ENCODE results near the gene AKT3. TPM values are rescaled to one million over a fixed set of nuclear protein-coding genes. Genes with fewer than 3 reads are reported as not detected.

Gene AKT3
- total RNA-seq, 1 experiment from 2014 or later: 18.7 TPM

DNA sequence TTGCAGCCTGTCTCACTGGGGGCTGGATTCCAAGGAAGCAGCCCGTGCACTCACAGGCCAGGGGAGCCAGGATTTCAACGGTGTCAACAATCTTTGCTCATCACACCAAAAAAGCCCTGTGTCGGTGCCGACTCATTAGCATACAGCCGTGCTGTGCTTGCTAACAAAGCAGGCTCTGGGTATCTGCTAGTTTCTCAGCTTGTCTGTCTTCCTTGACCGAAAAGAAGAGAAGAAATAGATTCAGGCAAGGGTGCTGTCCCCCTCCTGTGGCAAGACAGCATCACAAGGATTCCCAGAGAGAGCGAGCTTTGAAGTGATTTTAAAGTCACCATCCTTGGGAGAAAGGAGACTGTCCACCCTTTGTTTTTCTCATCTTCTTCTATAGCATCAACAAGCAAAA, 379.5 kb downstream of the AKT3 start:
- Histone ChIP-seq H3K4me2 (ENCODE audit: low read length) (no peak overlapping the region), H3K27ac (ENCODE audit: low read length) (no peak overlapping the region), H4K20me1 (ENCODE audit: low read length) (no peaks in the 10 kb centered on the region), H3K4me1 (ENCODE audit: insufficient read depth, low read length) (no peaks in the 10 kb centered on the region), H3K27me3 (ENCODE audit: low read length) (no peaks in the 10 kb centered on the region), H3F3A (ENCODE audit: low read length, unreplicated experiment) (no peaks in the 10 kb centered on the region), H3K4me3 (ENCODE audit: low read length) (no peak overlapping the region), H3K9ac (ENCODE audit: low read length) (no peak overlapping the region), H3K79me2 (ENCODE audit: low read length) (no peaks in the 10 kb centered on the region), H2AFZ (ENCODE audit: low read length) (no peak overlapping the region), H3K9me3 (ENCODE audit: low read length) (no peaks in the 10 kb centered on the region), H3K36me3 (ENCODE audit: low read depth, low read length) (no peaks in the 10 kb centered on the region), H3K9me2 (replicated peaks; ENCODE audit: low read length) (no peaks in the 10 kb centered on the region)
- TF ChIP-seq EZH2phosphoT487 (IDR thresholded peaks at IDR 0.05; ENCODE audit: borderline replicate concordance, low read length) (no peak), EZH2 (IDR thresholded peaks at IDR 0.05; ENCODE audit: low read length, unreplicated experiment) (no peak)
- TF ChIP-seq, protein P1, sequence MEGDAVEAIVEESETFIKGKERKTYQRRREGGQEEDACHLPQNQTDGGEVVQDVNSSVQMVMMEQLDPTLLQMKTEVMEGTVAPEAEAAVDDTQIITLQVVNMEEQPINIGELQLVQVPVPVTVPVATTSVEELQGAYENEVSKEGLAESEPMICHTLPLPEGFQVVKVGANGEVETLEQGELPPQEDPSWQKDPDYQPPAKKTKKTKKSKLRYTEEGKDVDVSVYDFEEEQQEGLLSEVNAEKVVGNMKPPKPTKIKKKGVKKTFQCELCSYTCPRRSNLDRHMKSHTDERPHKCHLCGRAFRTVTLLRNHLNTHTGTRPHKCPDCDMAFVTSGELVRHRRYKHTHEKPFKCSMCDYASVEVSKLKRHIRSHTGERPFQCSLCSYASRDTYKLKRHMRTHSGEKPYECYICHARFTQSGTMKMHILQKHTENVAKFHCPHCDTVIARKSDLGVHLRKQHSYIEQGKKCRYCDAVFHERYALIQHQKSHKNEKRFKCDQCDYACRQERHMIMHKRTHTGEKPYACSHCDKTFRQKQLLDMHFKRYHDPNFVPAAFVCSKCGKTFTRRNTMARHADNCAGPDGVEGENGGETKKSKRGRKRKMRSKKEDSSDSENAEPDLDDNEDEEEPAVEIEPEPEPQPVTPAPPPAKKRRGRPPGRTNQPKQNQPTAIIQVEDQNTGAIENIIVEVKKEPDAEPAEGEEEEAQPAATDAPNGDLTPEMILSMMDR (conservative IDR thresholded peaks at IDR 0.05; ENCODE audit: low read depth, low read length): no peak
- CTCF ChIA-PET: no interaction called here
- intact Hi-C loops (cut with micrococcal nuclease): no loop called here
- POLR2A ChIA-PET (ENCODE audit: unreplicated experiment): no interaction called here
- DNase-seq: no peak
- no TSS peak for BruUV-seq (replicated peaks)
- ATAC-seq: no peak

DNA sequence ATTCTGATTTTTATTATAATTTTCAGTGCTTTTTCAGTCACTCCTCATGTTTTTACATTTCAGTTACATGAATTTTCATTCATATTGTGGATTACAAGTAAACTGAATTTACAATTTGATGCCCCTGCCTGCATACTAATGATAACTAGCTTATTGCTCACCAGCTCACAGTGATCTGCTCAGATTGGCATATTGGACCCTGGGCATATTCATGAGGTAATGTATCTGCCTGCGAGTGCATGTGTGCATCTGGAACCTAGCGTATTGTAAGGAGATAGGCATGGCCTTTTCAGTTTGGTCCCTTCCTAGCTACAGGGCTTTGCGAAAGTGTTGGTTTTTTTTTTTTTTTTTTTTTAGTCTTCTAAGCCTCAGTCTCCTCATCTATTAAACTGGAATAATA, 380.5 kb downstream of the AKT3 start:
- H4K20me1 ChIP-seq (ENCODE audit: low read length): no peaks in the 10 kb centered on the region
- H3K4me1 ChIP-seq (ENCODE audit: insufficient read depth, low read length): no peaks in the 10 kb centered on the region
- POLR2A ChIA-PET (ENCODE audit: unreplicated experiment): no interaction called here
- no TSS peak for BruUV-seq (replicated peaks)
- no peak overlapping the region for H3K9ac ChIP-seq (ENCODE audit: low read length)
- H3F3A ChIP-seq (ENCODE audit: low read length, unreplicated experiment): no peaks in the 10 kb centered on the region
- CTCF ChIA-PET: no interaction called here
- H3K79me2 ChIP-seq (ENCODE audit: low read length): no peaks in the 10 kb centered on the region
- H3K36me3 ChIP-seq (ENCODE audit: low read depth, low read length): no peaks in the 10 kb centered on the region
- H3K27me3 ChIP-seq (ENCODE audit: low read length): no peaks in the 10 kb centered on the region
- H3K4me3 ChIP-seq (ENCODE audit: low read length): no peak overlapping the region
- H3K4me2 ChIP-seq (ENCODE audit: low read length): no peak overlapping the region
- no peak for ATAC-seq
- H3K9me2 ChIP-seq (replicated peaks; ENCODE audit: low read length): no peaks in the 10 kb centered on the region
- DNase-seq: no peak
- no peak overlapping the region for H3K27ac ChIP-seq (ENCODE audit: low read length)
- H2AFZ ChIP-seq (ENCODE audit: low read length): no peak overlapping the region
- no peaks in the 10 kb centered on the region for H3K9me3 ChIP-seq (ENCODE audit: low read length)
- intact Hi-C loops (cut with micrococcal nuclease): no loop called here
- TF ChIP-seq, protein P1 (conservative IDR thresholded peaks at IDR 0.05; ENCODE audit: low read depth, low read length): no peak
- no peak for TF ChIP-seq EZH2phosphoT487 (IDR thresholded peaks at IDR 0.05; ENCODE audit: borderline replicate concordance, low read length)
- no peak for TF ChIP-seq EZH2 (IDR thresholded peaks at IDR 0.05; ENCODE audit: low read length, unreplicated experiment)

DNA sequence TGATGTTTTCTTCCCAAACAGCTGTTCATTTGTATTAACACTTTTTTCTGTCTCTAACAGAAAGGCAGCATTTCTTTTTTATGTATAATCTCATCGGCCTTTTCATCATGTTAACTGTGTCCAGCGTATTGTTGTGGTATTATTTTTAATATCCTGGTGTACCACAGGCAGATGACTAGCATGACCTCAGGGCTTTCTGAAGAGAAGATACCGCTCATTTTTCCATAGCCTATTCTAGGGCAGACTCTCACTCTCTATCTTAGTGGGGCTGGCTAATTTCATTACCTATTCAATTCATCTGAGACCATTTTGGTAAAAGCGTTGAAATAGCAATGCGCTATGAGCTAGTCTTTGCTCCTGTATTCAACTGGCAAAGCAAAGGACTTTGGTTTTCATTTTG, 384.3 kb downstream of the AKT3 start:
- H3K79me2 ChIP-seq (ENCODE audit: low read length): no peaks in the 10 kb centered on the region
- intact Hi-C loops (cut with micrococcal nuclease): no loop called here
- no peaks in the 10 kb centered on the region for H3K9me2 ChIP-seq (replicated peaks; ENCODE audit: low read length)
- no TSS peak for BruUV-seq (replicated peaks)
- H3K4me1 ChIP-seq (ENCODE audit: insufficient read depth, low read length): no peaks in the 10 kb centered on the region
- POLR2A ChIA-PET (ENCODE audit: unreplicated experiment): no interaction called here
- DNase-seq: no peak
- no peaks in the 10 kb centered on the region for H3K9me3 ChIP-seq (ENCODE audit: low read length)
- H4K20me1 ChIP-seq (ENCODE audit: low read length): no peaks in the 10 kb centered on the region
- H3K36me3 ChIP-seq (ENCODE audit: low read depth, low read length): no peaks in the 10 kb centered on the region
- H3F3A ChIP-seq (ENCODE audit: low read length, unreplicated experiment): no peaks in the 10 kb centered on the region
- no peak overlapping the region for H2AFZ ChIP-seq (ENCODE audit: low read length)
- no peaks in the 10 kb centered on the region for H3K27me3 ChIP-seq (ENCODE audit: low read length)
- ATAC-seq: no peak
- TF ChIP-seq, protein P1 (conservative IDR thresholded peaks at IDR 0.05; ENCODE audit: low read depth, low read length): no peak
- no peak for TF ChIP-seq EZH2 (IDR thresholded peaks at IDR 0.05; ENCODE audit: low read length, unreplicated experiment)
- no peak for TF ChIP-seq EZH2phosphoT487 (IDR thresholded peaks at IDR 0.05; ENCODE audit: borderline replicate concordance, low read length)
- H3K4me3 ChIP-seq (ENCODE audit: low read length): no peak overlapping the region
- no peak overlapping the region for H3K4me2 ChIP-seq (ENCODE audit: low read length)
- H3K9ac ChIP-seq (ENCODE audit: low read length): no peak overlapping the region
- CTCF ChIA-PET: no interaction called here
- no peak overlapping the region for H3K27ac ChIP-seq (ENCODE audit: low read length)
